Testis (tissue), 2 donors: Measurements from ENCODE around the gene NEO1.

Experiments
- CTCF ChIP-seq, 3 experiments: fragments of 450-650 bp in 2 of 3; fragments of 200-600 bp in 1 of 3; sonication (generic) in 1 of 3; IDR thresholded peaks; one replicate each; pipeline ENCODE4 v1.5.1; 2016 to 2019; ENCODE audit warnings: antibody characterized with exemption in 3 of 3, mild to moderate bottlenecking in 2 of 3, moderate library complexity in 1 of 3
- POLR2A ChIP-seq: fragments of 450-650 bp; IDR thresholded peaks from one replicate; pipeline ENCODE4 v1.6.1; 2017; ENCODE audit warnings: antibody characterized with exemption, mild to moderate bottlenecking, moderate library complexity

GRCh38 chr15:73237910-73238309 is 185.6 kb downstream of the NEO1 start:
- TF ChIP-seq POLR2A (no peak), CTCF (IDR thresholded peaks at IDR 0.05) (no peak)
